ENCODE data around the gene RNLS.

DNA sequence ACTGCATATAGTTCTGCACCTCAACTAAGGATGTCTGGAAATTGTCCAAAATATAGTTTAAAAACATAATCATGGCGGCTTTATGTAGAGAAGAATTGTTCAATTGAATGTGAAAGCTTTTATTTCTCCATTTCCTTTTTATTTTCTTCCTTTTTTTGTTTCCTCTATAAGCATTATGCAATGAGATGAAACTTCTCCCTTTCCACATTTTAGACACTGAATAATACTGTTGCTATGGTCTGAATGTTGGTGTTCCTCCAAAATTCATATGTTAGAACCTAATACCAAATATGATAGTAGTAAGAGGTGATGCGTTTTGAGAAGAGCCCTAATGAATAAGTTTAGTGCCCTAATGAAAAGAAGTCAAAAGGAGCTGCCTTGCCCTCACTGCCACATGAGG lies 175.0 kb downstream of the RNLS start:
- no peak for TF ChIP-seq POLR2A (IDR thresholded peaks at IDR 0.05)
- TF ChIP-seq, protein P1, sequence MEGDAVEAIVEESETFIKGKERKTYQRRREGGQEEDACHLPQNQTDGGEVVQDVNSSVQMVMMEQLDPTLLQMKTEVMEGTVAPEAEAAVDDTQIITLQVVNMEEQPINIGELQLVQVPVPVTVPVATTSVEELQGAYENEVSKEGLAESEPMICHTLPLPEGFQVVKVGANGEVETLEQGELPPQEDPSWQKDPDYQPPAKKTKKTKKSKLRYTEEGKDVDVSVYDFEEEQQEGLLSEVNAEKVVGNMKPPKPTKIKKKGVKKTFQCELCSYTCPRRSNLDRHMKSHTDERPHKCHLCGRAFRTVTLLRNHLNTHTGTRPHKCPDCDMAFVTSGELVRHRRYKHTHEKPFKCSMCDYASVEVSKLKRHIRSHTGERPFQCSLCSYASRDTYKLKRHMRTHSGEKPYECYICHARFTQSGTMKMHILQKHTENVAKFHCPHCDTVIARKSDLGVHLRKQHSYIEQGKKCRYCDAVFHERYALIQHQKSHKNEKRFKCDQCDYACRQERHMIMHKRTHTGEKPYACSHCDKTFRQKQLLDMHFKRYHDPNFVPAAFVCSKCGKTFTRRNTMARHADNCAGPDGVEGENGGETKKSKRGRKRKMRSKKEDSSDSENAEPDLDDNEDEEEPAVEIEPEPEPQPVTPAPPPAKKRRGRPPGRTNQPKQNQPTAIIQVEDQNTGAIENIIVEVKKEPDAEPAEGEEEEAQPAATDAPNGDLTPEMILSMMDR (IDR thresholded peaks at IDR 0.05) = no peak
